ENCODE results near the gene UBA3.

UBA3 gene

GRCh38 chr3:69080233-69080920 lies at the start of gene UBA3:
Gene UBA3, minus strand, starts transcription at chr3:69080365. Its CDS starts 12 bp downstream, at chr3:69080353.
- TF ChIP-seq CTCF (IDR thresholded peaks at IDR 0.05; ENCODE audit: extremely low read depth, missing control alignments) = no peak

GRCh38 chr3:69129531-69129930 lies 49.4 kb upstream of the UBA3 start:
- no peak for TF ChIP-seq CTCF (IDR thresholded peaks at IDR 0.05; ENCODE audit: extremely low read depth, missing control alignments)
- no peak for DNase-seq (ENCODE audit: low spot score)

More at GRCh38 chr3:69080233-69080920, at the start of gene UBA3:
- DNase-seq (ENCODE audit: low spot score) = peak; percentile 89

- no peak for TF ChIP-seq CTCF (IDR thresholded peaks at IDR 0.05; ENCODE audit: extremely low read depth, missing control alignments)
- DNase-seq (ENCODE audit: low spot score) = no peak
These were observed 48.3 kb upstream of the UBA3 start for GRCh38 chr3:69128509-69128908.

GRCh38 chr3:69126999-69127398 lies 46.8 kb upstream of the UBA3 start:
- TF ChIP-seq CTCF (IDR thresholded peaks at IDR 0.05; ENCODE audit: extremely low read depth, missing control alignments) = no peak
- DNase-seq (ENCODE audit: low spot score) = no peak

GRCh38 chr3:69126216-69126615 lies 46.1 kb upstream of the UBA3 start:
- TF ChIP-seq CTCF (IDR thresholded peaks at IDR 0.05; ENCODE audit: extremely low read depth, missing control alignments) = no peak
- DNase-seq (ENCODE audit: low spot score) = no peak

GRCh38 chr3:69122403-69122802 lies 42.2 kb upstream of the UBA3 start, which contains the start of gene LMOD3:
Gene LMOD3, minus strand, starts transcription at chr3:69122595. Its CDS starts 209 bp downstream, at chr3:69122386.
- no peak for DNase-seq (ENCODE audit: low spot score)
- no peak for TF ChIP-seq CTCF (IDR thresholded peaks at IDR 0.05; ENCODE audit: extremely low read depth, missing control alignments)

- no peak for DNase-seq (ENCODE audit: low spot score)
- no peak for TF ChIP-seq CTCF (IDR thresholded peaks at IDR 0.05; ENCODE audit: extremely low read depth, missing control alignments)
These were observed 41.8 kb upstream of the UBA3 start for GRCh38 chr3:69121950-69122349.
